ENCODE measurements around the gene SELENOV. TPM values are rescaled to one million over a fixed set of nuclear protein-coding genes. Genes with fewer than 3 reads are reported as not detected.

Gene SELENOV
- polyA plus RNA-seq, 4 donors = 0.32 TPM; not detected in 3

- H3K36me3 ChIP-seq (ENCODE audit: control insufficient read depth in 3 of 3, insufficient read depth in 2 of 3, low read depth in 1 of 3, low read length in 3 of 3) = no peaks in the 10 kb centered on the region
- no peak overlapping the region for H3K27ac ChIP-seq (ENCODE audit: low read depth in 1 of 3, low read length in 2 of 3)
- no peaks in the 10 kb centered on the region for H3K4me1 ChIP-seq (ENCODE audit: control insufficient read depth in 3 of 3, insufficient read depth in 2 of 3, low read depth in 1 of 3, low read length in 2 of 3)
- peaks cover 0 to 6% (median 3%) of the 10 kb centered on the region in 3 donors for H3K27me3 ChIP-seq (ENCODE audit: control insufficient read depth in 3 of 3, insufficient read depth in 3 of 3, low read length in 3 of 3)
- H3K9me3 ChIP-seq (ENCODE audit: control insufficient read depth in 2 of 2, insufficient read depth in 1 of 2, low read depth in 1 of 2, low read length in 1 of 2) = no peaks in the 10 kb centered on the region
- FAIRE-seq (no peak), DNase-seq (no peak)
- no peak overlapping the region for H3K4me3 ChIP-seq (ENCODE audit: low read depth in 1 of 3, low read length in 3 of 3)
- 37 to 51% (median 48%) methylated on average over 3 of the region's 3 CpGs for WGBS, 3 donors
These were observed 51.1 kb downstream of the SELENOV start for GRCh38 chr19:39566064-39566463.

- Histone ChIP-seq H3K27ac (ENCODE audit: low read depth in 1 of 3, low read length in 2 of 3) (no peak overlapping the region), H3K9me3 (ENCODE audit: control insufficient read depth in 2 of 2, insufficient read depth in 1 of 2, low read depth in 1 of 2, low read length in 1 of 2) (no peaks in the 10 kb centered on the region), H3K36me3 (ENCODE audit: control insufficient read depth in 3 of 3, insufficient read depth in 2 of 3, low read depth in 1 of 3, low read length in 3 of 3) (no peaks in the 10 kb centered on the region), H3K4me3 (ENCODE audit: low read depth in 1 of 3, low read length in 3 of 3) (no peak overlapping the region), H3K4me1 (ENCODE audit: control insufficient read depth in 3 of 3, insufficient read depth in 2 of 3, low read depth in 1 of 3, low read length in 2 of 3) (no peaks in the 10 kb centered on the region), H3K27me3 (ENCODE audit: control insufficient read depth in 3 of 3, insufficient read depth in 3 of 3, low read length in 3 of 3) (peaks cover 0 to 5% (median 3%) of the 10 kb centered on the region in 3 donors)
- DNase-seq (no peak), FAIRE-seq (no peak)
- WGBS, 3 donors = 42 to 61% (median 47%) methylated on average over 3 of the region's 3 CpGs
These were observed 53.7 kb downstream of the SELENOV start for GRCh38 chr19:39568604-39569003.

Other genes starting within 250 kb of the SELENOV start
- gene IFNL2, start 246.7 kb upstream of the SELENOV start, polyA plus RNA-seq = not detected
- not detected for gene IFNL1, start 218.7 kb upstream of the SELENOV start, polyA plus RNA-seq
- gene LRFN1, start 194.3 kb upstream of the SELENOV start, polyA plus RNA-seq = under 1 TPM in 3 of 4 donors, not detected in 1; 0.27 to 0.76 (median 0.71) TPM
- gene GMFG, start 179.1 kb upstream of the SELENOV start, polyA plus RNA-seq = 10 to 100 TPM in 3 of 4 donors, 1 to 10 TPM in 1; 8.1 to 46.2 (median 30.1) TPM
- 10 to 100 TPM; 37.8 to 94.4 (median 56.8) TPM for gene SAMD4B, start 172.7 kb upstream of the SELENOV start, polyA plus RNA-seq
- gene PAF1, start 124.0 kb upstream of the SELENOV start, polyA plus RNA-seq = 10 to 100 TPM; 32.9 to 42.7 (median 37.9) TPM
- 10 to 100 TPM; 20.3 to 29.3 (median 23.7) TPM for gene MED29, start 123.8 kb upstream of the SELENOV start, polyA plus RNA-seq
- 100 to 1,000 TPM; 104 to 365 (median 195) TPM for gene ZFP36, start 108.3 kb upstream of the SELENOV start, polyA plus RNA-seq
- 10 to 100 TPM in 1 of 4 donors, 1 to 10 TPM in 3; 1.9 to 13.2 (median 6.3) TPM for gene PLEKHG2, start 102.5 kb upstream of the SELENOV start, polyA plus RNA-seq
- 1,000 to 10,000 TPM; 1,341 to 3,643 (median 2,485) TPM for gene RPS16, start 79.2 kb upstream of the SELENOV start, polyA plus RNA-seq
- 100 to 1,000 TPM in 3 of 4 donors, 10 to 100 TPM in 1; 95.5 to 283 (median 163) TPM for gene SUPT5H, start 69.6 kb upstream of the SELENOV start, polyA plus RNA-seq
- gene TIMM50, start 34.3 kb upstream of the SELENOV start, polyA plus RNA-seq = 10 to 100 TPM; 33.8 to 62.2 (median 48.4) TPM
- under 1 TPM in 2 of 4 donors, not detected in 2; 0.15 to 0.40 TPM for gene DLL3, start 16.2 kb upstream of the SELENOV start, polyA plus RNA-seq
- 1 to 10 TPM in 1 of 4 donors, under 1 TPM in 2, not detected in 1; 0.81 to 2.0 (median 0.99) TPM for gene EID2B, start 17.7 kb downstream of the SELENOV start, polyA plus RNA-seq
- 10 to 100 TPM in 3 of 4 donors, 1 to 10 TPM in 1; 9.9 to 13.4 (median 11.9) TPM for gene EID2, start 25.0 kb downstream of the SELENOV start, polyA plus RNA-seq
- not detected for gene LGALS13, start 87.4 kb downstream of the SELENOV start, polyA plus RNA-seq
- gene LGALS16, start 140.8 kb downstream of the SELENOV start, polyA plus RNA-seq = not detected
- gene LGALS14, start 189.3 kb downstream of the SELENOV start, polyA plus RNA-seq = 1 to 10 TPM in 1 of 4 donors, not detected in 3; 5.1 TPM
- 10 to 100 TPM in 1 of 4 donors, 1 to 10 TPM in 1, not detected in 2; 1.2 to 27.3 TPM for gene CLC, start 222.9 kb downstream of the SELENOV start, polyA plus RNA-seq

Data from small intestine (tissue), 7 donors.